Endometrium (tissue), 2 donors: ENCODE measurements around the gene PRKAG2.
"Not testable (repeated sequence)": the region's sequence is repeated elsewhere in the genome, so short reads cannot be mapped to it uniquely, and the experiment has no call there.

Experiments
- FAIRE-seq: peaks from 2 replicates; lab custom pipeline; 2012; peaks lifted over from hg19 to GRCh38; lab: Jason Lieb, UNC
- donor health status: control.
- donor health status: control.

PRKAG2 gene

GRCh38 chr7:151876899-151877777, at the start of gene PRKAG2:
TSS of gene PRKAG2 (minus strand) at chr7:151877115. CDS start at chr7:151876620, 495 bp downstream.
- FAIRE-seq, result no peak

DNA sequence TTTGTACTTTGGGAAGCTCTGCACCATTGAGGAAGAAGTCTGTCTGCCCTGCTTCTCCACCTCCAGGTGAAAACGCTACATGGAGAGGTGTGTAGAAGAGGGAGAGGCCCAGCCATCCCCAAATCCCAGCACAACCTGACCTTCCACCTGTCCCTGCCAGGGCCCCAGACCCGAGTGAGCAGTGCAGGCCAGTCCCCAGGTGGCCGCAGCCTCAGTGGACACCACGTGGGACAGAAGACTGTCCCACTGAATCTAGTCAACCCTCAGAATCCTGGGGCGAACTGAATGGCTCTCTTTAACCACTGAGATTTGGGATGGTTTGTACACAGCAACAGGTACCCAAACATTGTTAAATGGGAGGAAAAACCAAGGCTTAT, 49.4 kb upstream of the PRKAG2 start:
- FAIRE-seq, result no peak

DNA sequence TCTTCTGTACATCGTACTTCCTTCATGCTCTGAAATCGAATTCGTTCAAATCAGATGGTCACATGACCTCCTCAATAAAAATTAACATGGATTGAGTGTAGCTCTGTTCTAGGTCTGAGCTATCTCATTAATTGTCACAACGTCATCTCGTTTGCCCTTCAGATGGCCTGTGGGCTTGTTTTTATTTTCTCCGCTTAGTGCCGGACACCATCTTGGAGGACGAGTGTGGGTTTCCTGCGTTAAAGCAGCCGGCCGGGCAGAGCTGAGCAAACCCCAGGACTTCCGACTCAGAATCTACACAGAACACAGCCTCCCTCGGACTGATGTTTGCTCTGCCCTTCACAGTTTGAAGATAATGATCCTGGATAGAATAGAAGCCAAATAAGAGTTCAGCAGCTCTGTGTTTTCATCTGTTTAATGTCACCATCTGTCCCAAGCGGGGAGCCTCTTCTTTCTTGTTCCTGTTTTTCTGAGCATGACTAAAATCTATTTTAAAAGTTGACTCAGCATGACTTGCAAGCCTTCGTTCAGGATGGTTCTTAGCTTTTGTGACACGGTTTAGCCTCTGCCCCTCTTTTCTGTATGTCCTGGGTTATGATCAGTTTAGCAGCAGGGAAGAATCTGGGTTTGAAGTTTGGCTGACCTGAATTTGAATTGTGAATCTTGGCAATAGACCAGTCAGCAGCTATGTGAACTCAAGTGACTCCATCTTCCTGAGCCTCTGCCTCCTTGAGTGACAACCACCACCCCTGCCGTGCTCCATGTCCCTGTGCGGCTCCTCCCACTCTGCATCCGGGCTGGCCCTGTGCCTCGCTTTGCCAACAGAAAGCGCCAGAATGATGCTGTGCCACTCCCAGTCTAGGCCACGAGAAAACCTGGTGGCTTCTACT, 48.8 kb upstream of the PRKAG2 start:
- FAIRE-seq, result no peak

GRCh38 chr7:151924508-151924907, 47.6 kb upstream of the PRKAG2 start:
- FAIRE-seq, result no peak

DNA sequence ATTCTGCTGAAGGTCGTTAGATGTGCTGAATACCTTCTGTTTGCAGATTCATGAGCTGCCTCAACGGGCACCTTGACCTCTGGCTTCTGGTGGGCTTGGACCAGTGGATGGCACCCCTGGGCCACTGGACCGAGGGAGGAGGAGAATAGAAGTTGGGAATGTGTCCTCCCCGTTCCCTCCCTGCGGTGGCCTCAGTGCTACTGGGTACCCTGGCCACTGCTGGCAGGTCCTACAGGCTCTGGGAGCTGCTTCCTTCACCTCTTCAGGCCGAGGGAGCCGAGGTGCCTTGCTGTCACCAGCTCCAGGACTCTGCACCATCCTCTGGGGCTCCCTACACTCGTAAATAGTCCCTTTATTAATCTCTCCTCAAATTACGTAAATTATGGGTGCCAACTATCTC, 47.1 kb upstream of the PRKAG2 start:
- FAIRE-seq, result no peak

GRCh38 chr7:151923097-151923876, 46.4 kb upstream of the PRKAG2 start:
- FAIRE-seq, result no peak

GRCh38 chr7:151921451-151921850, 44.5 kb upstream of the PRKAG2 start:
- FAIRE-seq, result no peak

DNA sequence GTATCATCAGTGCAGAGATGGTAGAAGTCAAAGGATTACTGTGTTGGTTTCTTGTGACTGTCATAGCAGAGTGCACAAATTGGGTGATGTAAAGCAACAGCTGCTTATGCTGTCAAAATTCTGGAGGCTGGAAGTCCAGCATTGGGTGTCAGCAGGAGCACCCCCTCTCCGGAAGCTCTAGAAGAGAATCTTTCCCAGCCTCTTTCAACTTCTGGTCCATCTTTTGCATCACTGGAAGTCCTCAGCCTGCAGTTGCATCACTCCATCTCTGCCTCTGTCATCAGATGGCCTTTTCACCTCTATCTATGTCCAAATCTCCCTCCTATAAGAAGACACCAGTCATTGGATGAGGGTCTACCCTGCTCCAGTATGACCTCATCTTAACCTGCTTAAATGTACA, 43.6 kb upstream of the PRKAG2 start:
- FAIRE-seq, result no peak

- no peak for FAIRE-seq
Observed at GRCh38 chr7:151919595-151919994, 42.7 kb upstream of the PRKAG2 start.

GRCh38 chr7:151918510-151918843, 41.6 kb upstream of the PRKAG2 start:
- FAIRE-seq, result no peak

DNA sequence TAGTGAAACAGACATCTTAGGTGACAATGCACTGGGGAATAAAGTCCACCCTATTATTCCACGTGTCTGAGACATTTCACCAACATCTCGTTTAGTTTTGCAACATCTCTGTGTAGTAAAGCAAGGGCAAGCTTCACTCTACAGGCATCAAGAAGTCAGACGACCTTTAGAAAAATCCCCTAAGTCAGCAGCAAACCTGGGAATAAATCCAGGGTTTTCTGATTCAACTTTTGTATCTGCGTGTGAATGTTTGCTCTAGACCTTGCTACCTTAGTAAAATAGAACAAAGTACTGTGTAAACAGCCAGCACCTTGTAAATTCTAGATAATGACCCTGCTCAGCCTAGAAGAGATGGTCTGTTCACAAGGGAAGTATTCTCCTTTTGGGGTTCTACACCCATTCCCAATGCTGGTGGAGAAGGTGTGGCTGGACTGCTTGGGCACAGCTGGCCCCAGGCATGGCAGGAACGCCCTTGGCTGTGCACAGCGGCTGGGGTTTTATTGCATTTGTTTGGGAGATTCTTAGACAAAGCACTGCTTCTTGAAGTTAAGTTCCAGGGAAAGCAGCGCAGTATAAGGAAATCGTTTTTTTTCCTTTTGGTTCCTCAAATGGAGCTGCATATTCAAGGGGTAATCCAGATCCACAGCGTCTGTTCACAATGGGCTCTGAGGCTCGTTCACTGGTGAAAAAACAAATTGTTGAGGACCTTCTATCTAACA, 41.0 kb upstream of the PRKAG2 start:
- no peak for FAIRE-seq

- FAIRE-seq, result no peak
Observed at GRCh38 chr7:151914051-151914450, 37.1 kb upstream of the PRKAG2 start.

DNA sequence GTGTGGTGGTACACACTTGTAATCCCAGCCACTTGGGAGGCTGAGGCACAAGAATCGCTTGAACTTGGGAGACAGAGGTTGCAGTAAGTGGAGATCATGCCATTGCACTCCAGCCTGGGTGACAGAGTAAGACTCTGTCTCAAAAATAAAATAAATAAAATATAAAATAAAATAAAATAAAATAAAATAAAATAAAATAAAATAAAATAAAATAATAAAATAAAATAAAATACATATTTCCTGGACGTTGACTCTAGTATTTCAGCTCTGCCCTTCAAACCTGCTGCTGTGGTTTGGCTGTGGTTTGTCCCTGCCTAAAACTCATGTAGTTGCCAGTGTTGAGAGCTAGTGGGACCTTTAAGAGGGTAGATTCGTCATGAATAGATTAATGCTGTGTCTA, 33.7 kb upstream of the PRKAG2 start:
- FAIRE-seq, result not testable (repeated sequence)

DNA sequence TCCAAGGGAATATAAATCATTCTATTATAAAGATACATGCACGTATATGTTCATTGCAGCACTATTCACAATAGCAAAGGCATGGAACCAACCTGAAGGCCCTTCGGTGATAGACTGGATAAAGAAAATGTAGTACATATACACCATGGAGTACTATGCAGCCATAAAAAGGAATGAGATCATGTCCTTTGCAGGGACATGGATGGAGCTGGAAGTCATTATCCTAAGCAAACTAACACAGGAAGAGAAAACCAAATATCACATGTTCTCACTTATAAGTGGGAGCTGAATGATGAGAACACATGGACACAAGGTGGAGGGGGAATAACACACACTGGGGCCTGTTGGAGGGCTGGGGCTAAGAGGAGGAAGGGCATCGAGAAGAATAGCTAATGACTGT, 30.2 kb upstream of the PRKAG2 start:
- FAIRE-seq, result not testable (repeated sequence)

GRCh38 chr7:151905766-151906165, 28.9 kb upstream of the PRKAG2 start:
- no peak for FAIRE-seq

DNA sequence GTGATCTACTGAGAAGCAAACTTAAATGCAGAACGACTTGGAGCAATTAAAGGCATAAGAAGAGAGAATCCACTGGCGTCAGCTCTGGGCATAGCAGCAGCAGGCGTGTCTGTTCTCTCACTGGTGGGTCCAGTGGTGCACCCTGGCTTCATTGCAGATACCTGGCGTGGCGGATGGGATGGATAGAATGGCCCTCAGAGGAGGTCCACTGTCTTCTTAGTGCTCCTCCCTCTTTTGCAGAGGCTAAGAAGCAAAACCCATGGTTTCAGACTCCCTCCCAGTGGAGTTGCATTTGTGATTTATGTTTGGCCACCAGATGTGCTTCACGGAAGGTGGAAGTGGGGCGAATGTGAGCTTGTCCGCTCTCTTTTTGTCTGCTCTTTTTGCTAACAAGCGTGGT, 28.4 kb upstream of the PRKAG2 start:
- FAIRE-seq, result no peak

- no peak for FAIRE-seq
Observed at GRCh38 chr7:151904270-151904669, 27.4 kb upstream of the PRKAG2 start.

DNA sequence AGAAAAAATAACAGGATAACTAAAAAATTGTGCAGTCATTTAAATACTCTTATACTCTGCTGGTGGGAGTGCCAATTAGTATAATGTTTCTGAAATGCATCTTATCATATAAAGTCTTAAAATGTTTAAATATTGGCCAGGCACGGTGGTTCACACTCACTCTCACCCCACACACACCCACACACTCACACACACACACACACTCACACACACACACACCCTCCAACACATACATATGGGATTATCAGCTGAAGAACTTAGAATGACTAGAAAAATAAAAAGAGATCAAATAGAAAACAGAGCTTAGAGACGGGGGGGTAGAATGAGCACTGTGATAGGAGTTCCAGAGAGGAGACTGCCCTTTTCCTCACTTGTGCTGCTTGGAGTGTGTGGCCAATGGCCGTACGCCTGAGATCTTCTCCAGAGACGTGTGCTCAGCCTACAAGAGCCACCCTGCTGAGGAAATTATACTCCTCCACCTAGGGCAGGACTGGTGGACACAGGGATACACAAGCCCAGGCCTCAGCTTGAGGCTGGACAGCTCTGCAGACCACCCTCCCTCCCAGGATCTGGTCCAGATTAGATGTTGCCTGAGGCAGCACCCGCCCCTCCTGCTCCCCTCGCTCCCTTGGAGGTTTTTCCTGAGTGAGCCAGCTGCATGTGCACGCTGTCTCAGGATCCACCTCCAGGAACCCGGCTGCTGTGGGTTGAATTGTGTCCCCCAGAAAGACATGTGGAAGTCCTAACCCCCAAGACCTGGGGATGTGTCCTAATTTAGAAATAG, 26.5 kb upstream of the PRKAG2 start:
- FAIRE-seq, result no peak

GRCh38 chr7:151902311-151902710, 25.4 kb upstream of the PRKAG2 start:
- FAIRE-seq, result no peak

DNA sequence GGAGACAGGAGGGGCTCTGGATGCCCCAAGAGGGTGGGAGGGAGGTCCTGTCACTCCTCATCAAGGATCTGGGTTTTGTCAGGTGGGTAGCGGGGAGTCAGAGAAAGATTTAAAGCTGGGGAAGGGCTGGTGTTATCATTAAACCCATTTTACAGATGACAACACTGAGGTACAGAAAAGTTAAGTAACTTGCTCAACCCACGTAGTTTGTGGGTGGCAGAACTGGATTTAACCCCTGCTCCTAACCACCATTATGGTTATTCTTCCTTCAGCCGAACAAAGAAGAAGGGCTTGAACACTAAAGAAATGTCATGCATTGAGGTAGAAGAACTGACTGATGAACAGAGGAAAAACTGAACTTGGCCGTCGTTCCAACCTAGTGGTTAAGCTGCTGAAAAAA, 24.9 kb upstream of the PRKAG2 start:
- no peak for FAIRE-seq
